Stimulated activated CD4-positive, alpha-beta T cell treated with anti-CD3 and anti-CD28 coated beads, Interleukin-4, amount 100 ng/mL, for 1 hour (primary cell): Measurements from ENCODE around the gene NME2.

Experiments
- DNase-seq: peaks from one replicate; pipeline ENCODE4 v3.0.0-alpha.2; 2020

The NME2 gene

DNA sequence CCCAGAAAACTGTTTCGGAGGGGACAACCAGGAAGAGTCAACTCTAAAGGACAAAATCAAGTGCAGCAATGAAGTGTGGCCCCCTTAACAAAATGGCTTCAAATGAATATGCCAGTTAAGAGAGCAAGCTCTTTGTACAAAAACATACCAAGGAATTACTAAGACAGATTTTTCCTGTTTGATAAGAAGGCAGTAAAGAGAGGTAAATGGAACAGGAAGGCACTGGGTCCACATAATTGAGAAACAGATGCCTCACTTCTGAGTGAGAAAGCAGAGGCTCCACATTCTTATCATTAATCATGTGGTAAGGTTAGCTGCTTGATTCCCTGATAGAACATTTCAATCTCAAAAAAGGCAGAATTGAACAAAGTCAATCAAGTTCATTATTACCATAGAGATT lies 48.7 kb downstream of the NME2 start:
- DNase-seq, result no peak

GRCh38 chr17:51217946-51218345 lies 51.7 kb downstream of the NME2 start:
- DNase-seq, result no peak

GRCh38 chr17:51221322-51221721 lies 55.1 kb downstream of the NME2 start:
- DNase-seq, result no peak
